OCI-LY7 (cell line): ENCODE measurements around the gene MRGPRX4. TPM values are rescaled to one million over a fixed set of nuclear protein-coding genes. Genes with fewer than 3 reads are reported as not detected.

Source experiments
- BruUV-seq: library from RNA; stranded (reverse); fragments of 400-500 nt; replicated peaks from 2 replicates; lab custom pipeline; 2021; lab: Mats Ljungman, UMichigan
- CTCF ChIA-PET: fragments of 300-600 bp; sonication (Branson Sonifier 250); formaldehyde crosslinking; loops from one replicate; lab custom pipeline; 2022; ENCODE audit warnings: antibody characterized with exemption; ENCODE audit not compliant: unreplicated experiment; lab: Charles Lee
- POLR2A ChIA-PET: fragments of 300-600 bp; sonication (Branson Sonifier 250); formaldehyde crosslinking; loops from one replicate; lab custom pipeline; 2022; ENCODE audit warnings: antibody characterized with exemption; lab: Charles Lee
- DNase-seq: peaks from one replicate; pipeline ENCODE4 v3.0.0-alpha.2; 2015; ENCODE audit warnings: low spot score
- H2AFZ ChIP-seq: fragments of 200-600 bp; sonication (generic), shearing (Covaris generic); 2 replicates; pipeline ENCODE4 v1.6.1; 2014; ENCODE audit warnings: mild to moderate bottlenecking, antibody characterized with exemption, low read length, moderate library complexity
- H3K27ac ChIP-seq: fragments of 200-600 bp; sonication (generic); 2 replicates; pipeline ENCODE4 v1.5.1; 2014; ENCODE audit warnings: mixed run types, low read depth, mild to moderate bottlenecking, moderate library complexity, low read length, inconsistent platforms; ENCODE audit not compliant: poor library complexity, severe bottlenecking
- H3K36me3 ChIP-seq: fragments of 200-600 bp; sonication (generic); 2 replicates; pipeline ENCODE4 v1.6.1; 2014; ENCODE audit warnings: mild to moderate bottlenecking, antibody characterized with exemption, low read length, moderate library complexity, mixed read lengths; ENCODE audit not compliant: insufficient read depth
- H3K4me1 ChIP-seq: fragments of 200-600 bp; sonication (generic); 2 replicates; pipeline ENCODE4 v1.5.1; 2014; ENCODE audit warnings: mild to moderate bottlenecking, low read length; ENCODE audit not compliant: insufficient read depth, poor library complexity, severe bottlenecking
- H3K4me2 ChIP-seq: fragments of 200-600 bp; sonication (generic); 2 replicates; pipeline ENCODE4 v1.6.1; 2014; ENCODE audit warnings: mild to moderate bottlenecking, low read length
- H3K4me3 ChIP-seq: fragments of 200-600 bp; sonication (generic); 2 replicates; pipeline ENCODE4 v1.5.1; 2014; ENCODE audit warnings: mild to moderate bottlenecking, low read depth, low read length; ENCODE audit not compliant: poor library complexity, severe bottlenecking
- H3K79me2 ChIP-seq: fragments of 200-600 bp; sonication (generic); 2 replicates; pipeline ENCODE4 v1.6.1; 2016; ENCODE audit warnings: low read depth, mild to moderate bottlenecking, low read length, moderate library complexity, mixed read lengths; ENCODE audit not compliant: insufficient read depth
- H3K9me2 ChIP-seq: fragments of 200-600 bp; sonication (generic); 2 replicates; pipeline ENCODE4 v1.6.1; 2016; ENCODE audit warnings: mild to moderate bottlenecking, low read length, mixed read lengths; ENCODE audit not compliant: insufficient read depth
- H3K9me3 ChIP-seq: fragments of 200-600 bp; sonication (generic); 2 replicates; pipeline ENCODE4 v1.6.1; 2014; ENCODE audit warnings: mild to moderate bottlenecking, mixed run types, low read length, mixed read lengths
- H4K20me1 ChIP-seq: fragments of 200-600 bp; sonication (generic); 2 replicates; pipeline ENCODE4 v1.6.1; 2014; ENCODE audit warnings: mild to moderate bottlenecking, antibody characterized with exemption, low read length, moderate library complexity, mixed read lengths; ENCODE audit not compliant: insufficient read depth
- EZH2phosphoT487 ChIP-seq: fragments of 200-600 bp; sonication (generic); IDR thresholded peaks from 2 replicates; pipeline ENCODE4 v1.6.1; 2018; ENCODE audit warnings: low read depth, borderline replicate concordance, mild to moderate bottlenecking, mixed run types, antibody characterized with exemption, low read length, moderate library complexity, mixed read lengths
- intact Hi-C: fragments of 100-400 bp; cut with micrococcal nuclease; formaldehyde crosslinking; loops from one replicate; pipeline ENCODE4 v1.10.0; 2022; ENCODE audit not compliant: unreplicated experiment
- total RNA-seq, 2 experiments: library from RNA; depleted of rRNA in 1 of 2; stranded (reverse); fragments of >200 nt in 1 of 2; shearing (Covaris generic) in 1 of 2; gene quantifications; 2 replicates each; pipeline ENCODE4 v1.2.3, GENCODE V29; 2014 to 2022
- TF ChIP-seq, protein P1 (sequence below): fragments of 200-600 bp; sonication (generic); conservative IDR thresholded peaks from 2 replicates; pipeline ENCODE4 v1.5.1; 2014; ENCODE audit warnings: mild to moderate bottlenecking, antibody characterized with exemption, low read length, moderate library complexity, mixed read lengths

MRGPRX4 gene
- total RNA-seq, 2 experiments from 2014 or later, result not detected

GRCh38 chr11:18209058-18209457 is 36.4 kb downstream of the MRGPRX4 start:
- TF ChIP-seq, protein P1, sequence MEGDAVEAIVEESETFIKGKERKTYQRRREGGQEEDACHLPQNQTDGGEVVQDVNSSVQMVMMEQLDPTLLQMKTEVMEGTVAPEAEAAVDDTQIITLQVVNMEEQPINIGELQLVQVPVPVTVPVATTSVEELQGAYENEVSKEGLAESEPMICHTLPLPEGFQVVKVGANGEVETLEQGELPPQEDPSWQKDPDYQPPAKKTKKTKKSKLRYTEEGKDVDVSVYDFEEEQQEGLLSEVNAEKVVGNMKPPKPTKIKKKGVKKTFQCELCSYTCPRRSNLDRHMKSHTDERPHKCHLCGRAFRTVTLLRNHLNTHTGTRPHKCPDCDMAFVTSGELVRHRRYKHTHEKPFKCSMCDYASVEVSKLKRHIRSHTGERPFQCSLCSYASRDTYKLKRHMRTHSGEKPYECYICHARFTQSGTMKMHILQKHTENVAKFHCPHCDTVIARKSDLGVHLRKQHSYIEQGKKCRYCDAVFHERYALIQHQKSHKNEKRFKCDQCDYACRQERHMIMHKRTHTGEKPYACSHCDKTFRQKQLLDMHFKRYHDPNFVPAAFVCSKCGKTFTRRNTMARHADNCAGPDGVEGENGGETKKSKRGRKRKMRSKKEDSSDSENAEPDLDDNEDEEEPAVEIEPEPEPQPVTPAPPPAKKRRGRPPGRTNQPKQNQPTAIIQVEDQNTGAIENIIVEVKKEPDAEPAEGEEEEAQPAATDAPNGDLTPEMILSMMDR, result no peak
- no peak for TF ChIP-seq EZH2phosphoT487
- POLR2A ChIA-PET, result no interaction called here
- no peaks in the 10 kb centered on the region for H3K4me1 ChIP-seq
- H3K27ac ChIP-seq, result no peak overlapping the region
- H3K9me2 ChIP-seq, result no peaks in the 10 kb centered on the region
- H4K20me1 ChIP-seq, result no peaks in the 10 kb centered on the region
- CTCF ChIA-PET, result no interaction called here
- intact Hi-C loops, result no loop called here
- no peak overlapping the region for H3K4me2 ChIP-seq
- H3K4me3 ChIP-seq, result no peak overlapping the region
- no peak overlapping the region for H2AFZ ChIP-seq
- no peaks in the 10 kb centered on the region for H3K79me2 ChIP-seq
- DNase-seq, result no peak
- H3K36me3 ChIP-seq, result no peaks in the 10 kb centered on the region
- H3K9me3 ChIP-seq, result no peaks in the 10 kb centered on the region
- no TSS peak for BruUV-seq

GRCh38 chr11:18221274-18221876 is 48.7 kb downstream of the MRGPRX4 start:
- H3K4me2 ChIP-seq, result no peak overlapping the region
- H2AFZ ChIP-seq, result no peak overlapping the region
- ChIA-PET POLR2A (interaction anchor here (0.7 to 2.2 kb wide), 3 partner anchors 8 to 934 kb away, joined by 5 to 6 read pairs (median 6); partner anchors contain the start of gene LDHA), CTCF (no interaction called here)
- H3K79me2 ChIP-seq, result no peaks in the 10 kb centered on the region
- no peak overlapping the region for H3K4me3 ChIP-seq
- H4K20me1 ChIP-seq, result no peaks in the 10 kb centered on the region
- peaks cover 35% of the 10 kb centered on the region; the same call in 1 of the 2 replicates for H3K9me3 ChIP-seq
- intact Hi-C loops, result no loop called here
- no peaks in the 10 kb centered on the region for H3K9me2 ChIP-seq
- H3K4me1 ChIP-seq, result peaks cover 36% of the 10 kb centered on the region
- no TSS peak for BruUV-seq
- H3K36me3 ChIP-seq, result peaks cover 31% of the 10 kb centered on the region
- H3K27ac ChIP-seq, result no peak overlapping the region
- no peak for TF ChIP-seq EZH2phosphoT487
- TF ChIP-seq, protein P1, result no peak
- DNase-seq, result no peak

DNA sequence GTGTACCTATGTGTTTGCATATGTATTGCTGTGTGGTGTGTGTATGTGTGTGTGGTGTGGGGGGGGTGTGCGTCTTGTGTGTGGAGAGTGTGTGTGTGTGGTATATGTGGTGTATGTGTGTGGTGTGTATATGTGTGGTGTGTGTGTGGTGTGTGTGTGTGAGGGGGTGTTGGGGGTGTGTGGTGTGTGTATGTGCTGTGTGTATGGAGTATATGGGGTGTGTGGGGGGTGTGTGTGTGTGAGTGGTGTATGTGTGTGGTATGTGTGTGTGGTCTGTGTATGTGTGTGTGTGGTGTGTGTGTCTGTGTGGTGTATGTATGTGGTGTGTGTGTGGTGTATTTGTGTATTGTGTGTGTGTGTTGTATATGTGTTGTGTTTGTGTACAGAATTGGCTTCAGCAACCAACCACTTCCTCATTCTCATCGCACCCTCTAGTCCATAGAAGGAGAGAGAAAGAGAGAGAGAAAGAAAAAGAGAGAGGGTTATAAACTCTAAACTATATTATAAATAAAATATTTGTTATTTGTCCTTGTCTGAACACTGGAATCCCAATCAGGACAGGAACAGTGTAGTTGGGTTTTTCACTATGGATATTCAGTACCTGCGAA is 50.3 kb downstream of the MRGPRX4 start:
- POLR2A ChIA-PET, result interaction anchor here (0.6 to 2.2 kb wide), 2 partner anchors 172 to 1130 kb away, joined by 3 to 6 read pairs; partner anchors contain the start of gene LDHA
- Histone ChIP-seq H3K79me2 (peaks cover 15% of the 10 kb centered on the region), H3K4me3 (no peak overlapping the region), H4K20me1 (no peaks in the 10 kb centered on the region), H2AFZ (0 out of 2 replicates have a peak overlapping the region, but pooled peaks have one; percentile 52), H3K27ac (no peak overlapping the region), H3K9me3 (peaks cover 36% of the 10 kb centered on the region; the same call in 1 of the 2 replicates), H3K36me3 (peaks cover 36% of the 10 kb centered on the region), H3K4me2 (no peak overlapping the region), H3K9me2 (no peaks in the 10 kb centered on the region), H3K4me1 (peaks cover 51% of the 10 kb centered on the region)
- intact Hi-C loops, result no loop called here
- no TSS peak for BruUV-seq
- no peak for DNase-seq
- TF ChIP-seq, protein P1, result no peak
- TF ChIP-seq EZH2phosphoT487, result no peak
- CTCF ChIA-PET, result interaction anchor here (0.6 kb wide), 1 partner anchor 78 kb away, joined by 3 read pairs; no protein-coding TSS in a partner anchor
